ENCODE measurements around the gene THRSP.

- no peak for TF ChIP-seq CTCF (IDR thresholded peaks at IDR 0.05)
- no peak for TF ChIP-seq POLR2A (IDR thresholded peaks at IDR 0.05)
Measured at GRCh38 chr11:78066471-78066870, 2.8 kb downstream of the THRSP start.

All from vagina (tissue), 2 donors.